NCI-H2227 (cell line): ENCODE data around the gene PRR14L.
"Not testable (repeated sequence)": the region's sequence is repeated elsewhere in the genome, so short reads cannot be mapped to it uniquely, and the experiment has no call there.

ENCODE experiments used
- DNase-seq: peaks from one replicate; lab custom pipeline; 2025; ENCODE audit not compliant: unreplicated experiment; lab: John Stamatoyannopoulos, UW

The PRR14L gene

DNA sequence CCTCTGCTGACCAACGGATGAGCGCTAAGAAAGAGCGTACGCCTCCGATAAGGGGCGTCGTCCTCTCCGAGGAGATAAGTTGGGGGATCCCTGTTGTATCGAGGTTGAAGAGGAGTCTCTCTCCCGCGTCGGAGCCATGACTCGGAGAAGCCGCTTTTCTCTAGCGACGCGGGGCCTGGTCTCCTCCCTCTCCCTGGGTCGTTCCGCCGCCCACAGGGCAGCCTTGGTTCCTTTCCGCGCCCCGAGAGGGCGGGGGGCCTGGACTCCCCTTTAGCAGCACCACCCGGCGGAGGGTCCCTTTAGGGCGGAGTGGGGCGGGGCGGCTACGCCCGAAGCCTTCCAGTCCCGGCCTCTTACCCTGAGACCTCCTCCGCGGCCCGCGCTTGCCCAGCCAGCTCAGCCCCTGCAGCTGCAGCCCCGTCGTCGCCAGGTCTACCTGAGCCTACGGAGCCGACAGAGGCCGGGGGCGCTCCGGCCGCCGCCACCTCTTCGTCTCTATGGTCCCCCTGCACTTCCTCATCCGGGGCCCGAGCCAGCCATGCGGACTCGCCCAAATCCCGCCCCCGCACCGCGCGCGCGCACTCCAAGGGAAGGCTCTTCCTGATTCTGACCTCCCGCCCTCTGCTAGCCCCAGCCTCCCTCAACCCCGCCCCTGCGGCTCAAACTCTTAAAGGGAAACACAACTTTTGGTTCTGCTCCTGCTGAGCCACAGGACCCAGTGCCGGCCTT is at the start of gene PRR14L:
TSS of gene PRR14L (minus strand) at position 497 of the 729 bp plus-strand sequence. CDS start 11,272 bp downstream, outside the sequence.
- peak; percentile 94 for DNase-seq

DNA sequence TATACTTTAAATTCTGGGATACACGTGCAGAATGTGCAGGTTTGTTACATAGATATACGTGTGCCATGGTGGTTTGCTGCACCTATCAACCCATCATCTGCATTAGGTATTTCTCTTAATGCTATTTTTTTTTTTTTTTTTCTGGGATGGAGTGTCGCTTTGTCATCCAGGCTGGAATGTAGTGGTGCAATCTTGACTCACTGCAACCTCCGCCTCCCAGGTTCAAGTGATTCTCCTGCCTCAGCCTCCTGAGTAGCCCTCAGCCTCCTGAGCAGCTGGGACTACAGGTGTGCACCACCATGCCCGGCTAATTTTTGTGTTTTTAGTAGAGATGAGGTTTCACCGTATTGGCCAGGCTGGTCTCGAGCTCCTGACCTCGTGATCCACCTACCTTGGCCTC is 49.4 kb upstream of the PRR14L start:
- not testable (repeated sequence) for DNase-seq

DNA sequence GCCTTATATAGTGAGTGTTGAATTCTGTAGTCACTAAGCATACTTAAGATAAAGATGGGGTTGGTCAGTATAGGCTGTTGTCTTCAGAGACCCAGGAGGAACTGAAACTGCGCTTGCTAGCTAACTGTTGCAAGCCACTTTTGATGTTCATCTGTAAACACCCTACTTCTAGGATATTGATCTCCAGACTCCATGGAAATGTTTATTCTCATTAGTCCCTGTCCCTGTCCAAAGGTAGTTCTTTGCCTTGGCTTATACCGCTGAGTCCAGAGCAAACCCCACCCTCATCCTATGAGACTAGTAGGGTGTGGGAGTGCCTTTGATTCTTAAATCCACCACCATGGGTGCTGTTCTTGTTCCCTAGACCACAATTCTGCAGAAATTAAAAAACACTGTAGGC is 40.3 kb upstream of the PRR14L start:
- no peak for DNase-seq

DNA sequence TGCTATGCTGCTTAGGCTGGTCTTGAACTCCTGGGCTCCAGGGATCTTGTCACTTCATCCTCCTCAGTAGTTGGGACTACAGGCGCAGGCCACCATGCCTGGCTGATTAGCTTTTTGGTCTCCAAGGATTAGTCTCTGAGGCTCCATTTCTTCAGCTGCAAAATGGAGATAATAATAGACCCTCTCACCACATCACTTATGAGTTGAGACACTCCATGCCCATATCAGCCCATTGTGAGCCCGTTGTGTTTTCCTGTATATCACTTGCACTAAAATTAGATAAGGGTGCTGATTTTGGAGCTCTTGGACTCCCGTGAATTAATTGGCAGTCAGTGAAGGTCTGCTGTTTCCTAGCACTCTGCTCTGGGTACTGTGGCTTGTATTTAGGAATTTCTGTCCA is 39.9 kb upstream of the PRR14L start:
- no peak for DNase-seq

DNA sequence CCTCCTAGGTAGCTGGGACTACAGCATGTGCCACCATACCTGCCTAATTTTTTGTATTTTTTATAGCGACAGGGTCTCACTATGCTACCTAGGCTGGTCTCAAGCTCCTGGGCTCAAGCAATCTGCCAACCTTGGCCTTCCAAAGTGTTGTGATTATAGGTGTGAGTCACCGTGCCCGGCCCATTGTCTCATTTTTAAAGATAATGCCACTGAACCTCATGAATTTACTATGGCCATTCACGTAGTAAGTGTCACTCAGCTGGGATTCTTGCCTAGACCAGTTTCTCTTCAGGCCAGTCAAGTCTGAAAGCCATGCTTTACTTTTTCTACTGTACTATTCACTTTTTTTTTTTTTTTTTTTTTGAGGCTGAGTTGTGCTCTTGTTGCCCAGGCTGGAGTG is 26.3 kb upstream of the PRR14L start:
- DNase-seq, result no peak

DNA sequence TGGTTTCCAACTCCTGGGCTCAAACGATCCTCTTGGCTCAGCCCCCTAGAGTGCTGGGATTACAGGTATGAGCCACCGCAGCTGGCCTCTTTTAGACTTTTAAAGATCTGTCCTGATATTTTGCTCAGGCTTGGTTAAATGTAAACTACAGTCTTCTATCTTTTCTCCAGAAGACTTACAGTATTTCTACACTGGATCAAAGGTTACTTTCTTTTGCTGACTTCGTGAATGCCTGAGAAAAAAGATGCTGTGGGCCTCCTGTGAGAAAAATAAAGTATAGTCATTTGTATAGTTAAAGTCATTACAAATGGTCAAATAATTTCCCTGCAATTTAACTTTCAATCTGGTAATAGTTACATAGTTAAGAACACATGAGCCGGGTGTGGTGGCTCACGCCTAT is 23.5 kb upstream of the PRR14L start:
- no peak for DNase-seq

DNA sequence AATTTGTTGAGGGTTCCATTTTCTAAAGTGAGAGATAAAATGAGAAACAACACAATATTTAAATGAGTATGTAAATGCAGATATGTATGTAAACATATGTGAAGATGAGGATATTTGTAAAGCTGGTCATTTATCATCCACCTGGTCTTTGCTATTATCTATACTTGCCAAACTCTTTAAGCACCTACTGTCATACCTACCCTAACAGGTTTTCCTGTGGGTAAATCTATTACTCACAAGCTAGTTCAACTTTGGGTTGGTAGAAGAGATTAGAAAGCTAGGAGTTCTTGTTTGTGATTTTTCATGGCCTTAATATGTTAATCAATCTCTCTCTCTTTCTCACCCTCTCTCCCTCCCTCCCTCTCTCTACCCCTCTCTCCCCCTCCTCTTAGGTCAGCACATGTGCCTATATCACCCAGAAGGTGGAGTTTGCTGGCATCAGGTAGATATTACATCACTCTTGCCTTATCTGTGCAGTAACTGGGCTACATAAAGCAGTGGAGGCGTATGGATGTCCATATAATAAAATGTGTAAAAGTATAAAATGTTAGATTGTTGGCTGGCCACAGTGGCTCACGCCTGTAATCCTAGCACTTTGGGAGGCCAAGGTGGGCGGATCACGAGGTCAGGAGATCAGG is 18.6 kb upstream of the PRR14L start:
- DNase-seq, result no peak

DNA sequence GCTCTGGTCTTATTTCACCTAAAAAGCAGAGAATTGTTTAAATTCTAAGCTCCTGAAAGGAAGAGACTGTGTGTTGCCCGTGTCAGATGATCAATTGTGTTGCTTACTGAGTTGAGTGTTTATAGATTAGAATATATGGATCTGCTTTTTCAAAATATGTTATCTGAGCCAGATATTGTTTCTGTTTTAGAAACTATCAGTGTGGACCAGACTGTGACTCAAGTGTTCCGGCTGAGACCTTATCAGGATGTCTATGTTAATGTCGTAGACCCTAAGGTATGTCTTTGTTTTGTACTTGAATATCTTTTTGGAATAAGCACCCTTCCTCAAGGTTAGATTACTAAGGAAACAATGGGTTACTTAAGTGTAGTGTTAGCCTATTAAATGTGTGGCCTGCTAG is 14.9 kb upstream of the PRR14L start:
- no peak for DNase-seq

DNA sequence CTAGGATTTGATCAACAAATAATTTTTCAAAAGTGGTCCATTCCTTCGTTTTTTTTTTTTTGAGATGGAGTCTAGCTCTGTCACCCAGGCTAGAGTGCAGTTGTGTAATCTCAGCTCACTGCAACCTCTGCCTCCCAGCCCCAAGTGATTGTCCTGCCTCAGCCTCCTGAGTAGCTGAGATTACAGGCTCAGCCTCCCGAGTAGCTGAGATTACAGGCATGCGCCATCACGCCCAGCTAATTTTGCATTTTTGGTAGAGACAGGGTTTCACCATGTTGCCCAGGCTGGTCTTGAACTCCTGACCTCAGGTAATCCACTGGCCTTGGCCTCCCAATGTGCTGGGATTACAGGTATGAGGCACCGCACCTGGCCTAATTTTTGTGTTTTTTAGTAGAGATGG is 8.9 kb upstream of the PRR14L start:
- DNase-seq, result not testable (repeated sequence)

DNA sequence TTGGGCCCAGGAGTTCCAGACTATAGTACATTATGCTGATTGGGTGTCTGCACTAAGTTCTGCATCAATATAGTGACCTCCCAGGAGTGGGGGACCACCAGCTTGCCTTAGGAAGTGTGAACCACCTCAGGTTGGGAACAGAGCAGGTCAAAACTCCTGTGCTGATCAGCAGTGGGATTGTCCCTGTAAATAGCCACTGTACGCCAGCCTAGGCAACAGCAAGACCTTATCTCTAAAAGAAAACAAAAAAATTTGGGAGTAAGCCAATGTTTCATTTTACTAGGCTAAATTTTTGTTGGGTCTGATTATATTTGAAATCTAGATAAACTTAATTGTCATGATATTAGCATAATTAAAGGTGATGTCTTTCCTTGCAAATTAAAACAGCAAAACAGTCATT is 7.3 kb upstream of the PRR14L start:
- DNase-seq, result no peak

DNA sequence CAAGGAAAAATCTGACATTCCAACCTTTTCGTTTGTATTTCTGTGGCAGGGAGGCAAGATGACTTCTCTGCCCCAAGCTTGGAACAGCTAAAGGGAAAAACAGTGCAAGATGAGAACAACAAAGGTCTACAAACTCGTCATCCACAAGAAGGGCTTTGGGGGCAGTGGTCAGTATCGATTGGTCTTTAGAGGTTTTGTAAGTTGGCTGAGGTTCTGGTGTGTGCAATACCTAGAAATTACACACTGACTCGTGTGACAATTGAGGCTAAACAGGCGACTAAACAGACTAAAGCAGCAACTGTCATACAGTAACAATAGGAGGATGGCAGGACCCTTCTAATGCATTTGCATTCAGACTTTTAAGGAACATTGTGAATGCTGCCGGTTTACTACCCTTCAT is 4.9 kb upstream of the PRR14L start:
- no peak for DNase-seq

DNA sequence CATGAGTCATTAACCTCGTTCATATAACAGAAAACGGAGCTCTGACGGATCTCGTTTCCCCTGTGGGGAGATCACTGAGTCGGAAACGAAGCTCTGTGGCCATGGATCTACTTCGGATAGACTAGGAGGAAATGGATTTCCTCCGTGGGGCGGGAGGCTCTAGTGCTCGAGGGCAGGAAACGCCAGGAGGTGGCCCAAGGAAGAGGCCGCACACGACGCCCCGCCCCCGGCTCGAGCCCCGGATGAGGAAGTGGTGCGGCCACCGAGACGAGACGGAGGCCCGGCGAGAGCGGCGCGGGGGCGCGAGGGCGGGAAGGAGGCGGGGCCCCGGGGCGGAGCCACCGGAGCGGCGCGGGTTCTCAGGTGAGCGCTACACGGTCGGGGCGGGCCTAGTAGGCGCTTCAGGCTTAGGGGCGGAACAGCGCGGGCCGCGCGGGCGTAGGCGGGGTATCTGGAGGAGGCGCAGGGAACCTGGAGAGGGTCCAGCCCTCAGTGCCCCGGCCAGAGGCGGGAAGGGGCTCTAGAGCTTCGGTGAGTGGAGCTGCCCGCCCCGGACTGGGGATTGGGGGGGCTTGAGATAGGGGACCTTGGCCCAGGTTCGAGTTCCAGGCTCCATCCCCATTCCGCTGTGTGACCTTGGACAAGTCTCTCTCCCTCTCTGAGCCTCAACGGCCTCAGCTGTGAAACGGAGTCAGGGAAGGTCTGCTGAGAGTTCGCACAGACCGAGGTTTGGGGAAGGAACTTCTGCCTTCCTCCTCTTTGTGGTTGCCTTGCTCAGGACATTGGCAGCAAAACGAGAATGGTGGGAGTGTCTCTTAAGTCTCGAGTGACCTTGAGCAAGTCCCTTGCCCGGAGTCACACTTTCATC is 3.9 kb upstream of the PRR14L start, which contains the start of gene DEPDC5:
TSS of gene DEPDC5 (plus strand) at position 386 of the 868 bp plus-strand sequence. CDS start 903 bp downstream, outside the sequence.
- DNase-seq, result peak; percentile 95

DNA sequence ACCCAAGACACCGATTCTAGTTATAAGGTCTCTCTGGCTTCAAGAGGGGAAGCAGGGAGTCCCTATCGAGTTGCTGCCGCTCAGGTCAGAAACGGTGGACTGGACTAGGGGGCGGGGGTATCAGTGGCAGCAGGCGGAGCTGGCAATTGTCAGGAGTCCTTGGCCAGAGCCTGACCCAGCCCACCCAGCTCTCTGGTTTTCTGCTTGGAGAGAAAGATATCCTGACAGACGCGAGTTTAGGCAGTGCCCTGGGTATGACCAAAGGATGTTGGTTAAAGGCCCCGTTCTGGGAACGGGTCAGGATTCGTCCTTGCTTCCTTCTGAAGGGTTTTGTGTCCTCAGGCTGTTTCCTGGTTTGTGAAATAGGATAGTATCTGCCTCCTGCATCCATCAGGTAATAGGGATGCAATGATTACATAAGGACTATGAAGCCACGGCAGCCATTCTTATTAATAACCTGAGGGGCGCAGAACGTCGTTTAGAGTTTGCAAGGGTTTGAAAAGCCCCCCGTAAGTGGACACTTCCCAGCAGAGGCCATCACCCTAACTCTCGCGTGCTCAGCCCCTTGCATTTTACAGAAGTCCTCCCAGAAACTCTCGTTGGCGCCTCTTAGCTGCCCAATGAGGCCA is 3.2 kb upstream of the PRR14L start:
- peak; percentile 48 for DNase-seq

DNA sequence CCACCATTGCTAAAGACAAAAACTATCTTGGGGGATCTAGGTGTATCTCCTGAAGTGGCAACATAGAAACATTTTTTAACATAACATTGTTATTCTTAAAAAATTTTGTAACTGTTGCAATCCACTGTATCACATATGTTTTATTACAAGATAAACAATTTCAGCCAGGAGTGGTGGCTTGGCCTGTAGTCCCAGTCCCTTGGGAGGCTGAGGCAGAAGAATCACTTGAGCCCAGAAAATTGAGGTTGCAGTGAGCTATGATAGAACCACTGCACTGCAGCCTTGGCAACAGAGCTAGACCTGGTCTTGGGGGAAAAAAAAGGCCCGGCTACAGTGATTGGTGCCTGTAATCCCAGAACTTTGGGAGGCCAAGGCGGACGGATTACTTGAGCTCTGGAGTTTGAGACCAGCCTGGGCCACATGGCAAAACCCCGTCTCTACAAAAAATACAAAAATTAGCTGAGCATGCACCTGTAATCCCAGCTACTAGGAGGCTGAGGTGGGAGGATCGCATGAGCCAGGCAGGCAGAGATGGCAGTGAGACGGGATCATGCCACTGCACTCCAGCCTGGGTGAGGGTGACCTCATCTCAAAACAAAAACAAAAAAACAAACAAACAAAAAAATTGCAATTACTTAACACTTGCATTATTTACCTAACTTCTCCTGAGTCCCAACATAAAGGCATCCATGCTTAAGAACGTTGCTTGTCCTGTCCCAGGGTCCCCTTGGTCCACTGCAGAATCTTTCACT is 2.3 kb upstream of the PRR14L start:
- DNase-seq, result no peak

DNA sequence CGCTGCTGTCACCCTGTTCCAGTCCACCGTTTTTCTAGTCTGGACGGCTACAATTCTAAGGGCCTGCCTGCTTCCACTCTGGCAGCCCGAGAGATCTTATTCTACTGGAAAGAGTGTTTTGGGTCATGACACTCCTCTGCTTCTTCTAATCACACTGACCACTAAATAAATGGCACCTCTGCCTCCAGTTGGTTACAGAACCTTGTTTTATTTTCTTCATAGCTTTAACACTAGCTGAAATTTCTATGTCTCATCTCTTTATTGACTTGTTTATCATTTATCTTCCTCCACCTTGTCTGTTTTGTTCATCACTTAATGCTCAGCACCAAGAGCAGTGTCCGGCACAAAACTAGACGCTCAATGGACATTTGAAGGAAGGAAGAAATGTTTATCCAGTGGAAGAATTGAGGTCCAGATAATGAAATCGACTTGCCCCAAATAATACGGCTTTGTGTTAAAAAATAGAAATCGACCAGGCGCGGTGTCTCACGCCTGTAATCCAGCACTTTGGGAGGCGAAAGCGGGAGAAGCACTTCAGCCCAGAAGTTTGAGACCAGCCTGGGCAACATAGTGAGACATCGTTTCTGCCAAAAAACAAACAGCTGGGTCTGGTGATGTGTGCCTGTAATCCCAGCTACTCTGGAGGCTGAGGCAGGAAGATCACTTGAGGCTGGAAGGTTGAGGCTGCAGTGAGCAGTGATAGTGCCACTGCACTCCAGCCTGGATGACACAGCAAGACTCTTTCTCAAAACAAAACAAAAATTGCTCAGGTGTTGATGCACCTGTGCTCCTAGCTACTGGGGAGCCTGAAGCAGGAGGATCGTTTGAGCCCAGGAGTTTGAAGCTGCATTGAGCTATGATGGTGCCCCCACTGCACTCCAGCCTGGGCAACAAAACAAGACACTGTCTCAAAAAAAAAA is 693 bp upstream of the PRR14L start:
- DNase-seq, result no peak

DNA sequence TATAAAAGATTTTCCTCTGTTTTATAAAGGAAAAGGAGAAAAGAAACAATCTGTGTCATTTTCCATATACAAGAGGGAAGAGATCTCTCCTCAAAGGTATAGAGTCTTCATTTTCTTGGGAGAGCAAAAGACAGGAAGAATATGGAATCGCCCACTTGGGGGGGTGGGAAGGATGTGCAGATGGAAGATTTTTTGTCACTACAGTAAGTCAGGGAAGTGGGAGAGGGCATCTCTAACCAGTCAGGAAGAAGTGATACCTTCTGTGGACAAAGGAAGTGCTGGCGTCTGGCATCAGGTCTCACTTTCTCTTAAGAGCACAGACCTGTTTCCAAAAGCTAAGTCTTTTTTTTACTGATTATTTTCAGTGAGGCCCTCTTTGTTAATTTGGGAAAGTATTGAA is 1.4 kb downstream of the PRR14L start:
- DNase-seq, result no peak

DNA sequence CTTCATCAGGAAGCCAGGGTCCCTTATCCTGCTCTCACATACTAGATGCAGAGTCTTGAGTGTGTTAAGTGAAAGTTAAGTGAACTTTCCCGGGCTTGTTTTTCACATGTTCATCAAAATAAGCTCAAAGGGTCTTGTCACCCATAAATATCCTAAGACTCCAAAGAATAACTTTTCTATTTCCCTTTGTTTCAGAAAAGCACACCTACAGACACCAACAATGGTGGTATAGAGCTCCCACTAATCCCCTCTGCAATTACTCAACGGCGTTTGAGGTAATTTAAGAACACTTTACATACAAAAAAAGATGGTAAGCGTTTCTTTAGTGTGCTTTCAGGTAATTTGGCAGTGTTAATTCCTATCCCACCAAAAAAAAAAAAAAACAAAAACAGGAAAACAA is 2.5 kb downstream of the PRR14L start:
- no peak for DNase-seq

DNA sequence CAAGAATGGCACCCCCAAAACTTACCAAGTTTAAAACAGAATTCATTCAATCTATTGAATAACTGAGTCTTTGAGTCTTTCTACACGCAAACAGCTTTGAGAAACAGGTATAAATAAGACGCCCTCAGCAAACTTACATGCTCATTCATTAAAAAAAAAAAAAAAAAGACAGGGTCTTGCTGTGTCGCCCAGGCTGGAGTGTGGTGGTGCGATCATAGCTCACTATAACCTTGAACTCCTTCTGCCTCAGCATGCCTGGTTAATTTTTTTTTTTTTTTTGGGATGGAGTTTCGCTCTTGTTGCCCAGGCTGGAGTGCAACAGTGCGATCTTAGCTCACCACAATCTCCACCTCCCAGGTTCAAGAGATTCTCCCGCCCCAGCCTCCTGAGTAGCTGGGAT is 6.1 kb downstream of the PRR14L start:
- DNase-seq, result no peak

DNA sequence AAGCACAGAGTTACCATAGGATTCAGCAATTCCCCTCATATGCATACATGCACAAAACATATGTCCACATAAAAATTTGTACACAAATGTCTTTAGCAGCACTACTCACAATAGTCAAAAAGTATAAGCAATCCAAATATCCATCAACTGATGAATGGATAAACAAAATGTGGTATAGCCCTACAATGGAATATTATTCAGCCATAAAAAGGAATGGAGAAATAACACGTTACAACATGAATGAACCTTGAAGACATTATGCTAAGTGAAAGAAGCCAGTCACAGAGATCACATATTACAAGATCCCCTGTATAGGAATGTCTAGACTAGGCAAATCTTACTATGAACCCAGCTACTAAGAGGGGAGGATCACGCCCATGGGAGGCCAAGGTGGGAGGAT is 7.2 kb downstream of the PRR14L start:
- DNase-seq, result no peak

DNA sequence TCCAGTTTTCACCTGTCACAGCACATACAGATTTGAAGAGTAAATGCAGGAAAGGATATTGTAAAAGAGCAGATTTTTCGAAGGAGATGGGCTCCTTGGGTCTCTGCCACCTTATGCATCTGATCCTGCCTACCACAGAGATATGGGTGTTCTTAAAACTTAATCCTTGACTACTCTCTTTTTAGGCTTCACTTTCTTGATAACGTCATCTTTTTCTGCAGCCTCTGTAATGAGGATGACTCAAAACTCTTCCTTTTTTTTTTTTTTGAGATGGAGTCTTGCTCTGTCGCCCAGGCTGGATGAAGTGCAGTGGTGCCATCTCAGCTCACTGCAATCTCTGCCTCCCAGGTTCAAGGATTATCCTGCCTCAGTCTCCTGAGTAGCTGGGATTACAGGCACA is 7.8 kb downstream of the PRR14L start:
- DNase-seq, result no peak
